H9 (cell line): ENCODE measurements around the gene TOP3B. TPM values are rescaled to one million over a fixed set of nuclear protein-coding genes. Genes with fewer than 3 reads are reported as not detected.

ENCODE experiments used
- DNase-seq: peaks from one replicate; pipeline ENCODE4 v3.0.0-alpha.2; 2017
- H2AFZ ChIP-seq: one replicate; pipeline ENCODE4 v1.6.1; 2013; ENCODE audit warnings: mild to moderate bottlenecking, low read length, control low read depth, moderate library complexity
- H2AK5ac ChIP-seq: 2 replicates; pipeline ENCODE4 v1.6.1; 2013; ENCODE audit warnings: low read length, control low read depth, mixed read lengths; ENCODE audit not compliant: insufficient read length
- H2BK120ac ChIP-seq: one replicate; pipeline ENCODE4 v1.6.1; 2013; ENCODE audit warnings: low read depth, mild to moderate bottlenecking, low read length, control low read depth, inconsistent platforms; ENCODE audit not compliant: poor library complexity, severe bottlenecking
- H2BK12ac ChIP-seq: 2 replicates; pipeline ENCODE4 v1.6.1; 2013; ENCODE audit warnings: low read length, control low read depth, mixed read lengths, low read depth; ENCODE audit not compliant: insufficient read length
- H2BK15ac ChIP-seq: 2 replicates; pipeline ENCODE4 v1.6.1; 2013; ENCODE audit warnings: low read depth, low read length, control low read depth
- H2BK20ac ChIP-seq: one replicate; pipeline ENCODE4 v1.6.1; 2013; ENCODE audit warnings: low read depth, mild to moderate bottlenecking, low read length, control low read depth, inconsistent platforms; ENCODE audit not compliant: poor library complexity, severe bottlenecking
- H2BK5ac ChIP-seq: 2 replicates; pipeline ENCODE4 v1.6.1; 2013; ENCODE audit warnings: low read length, control low read depth, mixed read lengths; ENCODE audit not compliant: insufficient read length
- H3K14ac ChIP-seq: 2 replicates; pipeline ENCODE4 v1.6.1; 2013; ENCODE audit warnings: low read length, control low read depth; ENCODE audit not compliant: insufficient read depth
- H3K18ac ChIP-seq: 2 replicates; pipeline ENCODE4 v1.6.1; 2013; ENCODE audit warnings: low read depth, mild to moderate bottlenecking, mixed read lengths, low read length, control low read depth; ENCODE audit not compliant: insufficient read length
- H3K23ac ChIP-seq: 2 replicates; pipeline ENCODE4 v1.6.1; 2013; ENCODE audit warnings: low read length, control low read depth, mixed read lengths, low read depth; ENCODE audit not compliant: insufficient read length
- H3K23me2 ChIP-seq: 2 replicates; pipeline ENCODE4 v1.6.1; 2013; ENCODE audit warnings: low read depth, mild to moderate bottlenecking, mixed read lengths, low read length, control low read depth; ENCODE audit not compliant: insufficient read length, poor library complexity, severe bottlenecking
- H3K27ac ChIP-seq: 2 replicates; pipeline ENCODE4 v1.5.1; 2013; ENCODE audit warnings: low read length, control low read depth, mixed read lengths, low read depth; ENCODE audit not compliant: insufficient read length
- H3K27me3 ChIP-seq: 2 replicates; pipeline ENCODE4 v1.6.1; 2013; ENCODE audit warnings: low read length, control low read depth, inconsistent platforms; ENCODE audit not compliant: insufficient read depth
- H3K4ac ChIP-seq: 2 replicates; pipeline ENCODE4 v1.6.1; 2013; ENCODE audit warnings: low read depth, mild to moderate bottlenecking, control low read depth, inconsistent platforms, low read length, moderate library complexity
- H3K4me1 ChIP-seq: 2 replicates; pipeline ENCODE4 v1.6.1; 2013; ENCODE audit warnings: low read length, control low read depth, inconsistent platforms; ENCODE audit not compliant: insufficient read depth
- H3K4me2 ChIP-seq: 2 replicates; pipeline ENCODE4 v1.6.1; 2013; ENCODE audit warnings: low read length, control low read depth, mixed read lengths; ENCODE audit not compliant: insufficient read length, insufficient read depth
- H3K56ac ChIP-seq: 2 replicates; pipeline ENCODE4 v1.6.1; 2013; ENCODE audit warnings: low read depth, mild to moderate bottlenecking, mixed read lengths, low read length, control low read depth; ENCODE audit not compliant: insufficient read length
- H3K79me1 ChIP-seq: 2 replicates; pipeline ENCODE4 v1.6.1; 2013; ENCODE audit warnings: low read depth, mild to moderate bottlenecking, moderate library complexity, low read length, control low read depth, inconsistent platforms; ENCODE audit not compliant: insufficient read depth, poor library complexity, severe bottlenecking
- H3K79me2 ChIP-seq: 2 replicates; pipeline ENCODE4 v1.6.1; 2013; ENCODE audit warnings: low read length, control low read depth, inconsistent platforms; ENCODE audit not compliant: insufficient read depth
- H3K9ac ChIP-seq: 2 replicates; pipeline ENCODE4 v1.6.1; 2013; ENCODE audit warnings: low read length, control low read depth, mixed read lengths; ENCODE audit not compliant: insufficient read length; ENCODE audit errors: extremely low read depth
- H3K9me3 ChIP-seq: one replicate; pipeline ENCODE4 v1.6.1; 2013; ENCODE audit warnings: low read depth, low read length, inconsistent platforms; ENCODE audit not compliant: control insufficient read depth
- H3T11ph ChIP-seq: one replicate; pipeline ENCODE4 v1.6.1; 2013; ENCODE audit warnings: mild to moderate bottlenecking, low read length, control low read depth, inconsistent platforms
- H4K20me1 ChIP-seq: one replicate; pipeline ENCODE4 v1.6.1; 2013; ENCODE audit not compliant: control insufficient read depth, insufficient read length, insufficient read depth
- H4K5ac ChIP-seq: 2 replicates; pipeline ENCODE4 v1.6.1; 2013; ENCODE audit warnings: low read depth, mild to moderate bottlenecking, mixed read lengths, low read length, control low read depth; ENCODE audit not compliant: insufficient read length
- H4K8ac ChIP-seq: replicated peaks from 2 replicates; pipeline ENCODE4 v1.6.1; 2013; ENCODE audit warnings: low read length, control low read depth, mixed read lengths, low read depth; ENCODE audit not compliant: insufficient read length
- H4K91ac ChIP-seq: 2 replicates; pipeline ENCODE4 v1.6.1; 2013; ENCODE audit warnings: low read depth, mild to moderate bottlenecking, moderate library complexity, mixed read lengths, low read length, control low read depth; ENCODE audit not compliant: insufficient read length
- H3K27ac Mint-ChIP-seq, 3 experiments: 2 replicates in 2 of 3; 3 replicates in 1 of 3; pipeline ENCODE4 v1.8.0; 2020 to 2021; ENCODE audit warnings: mixed read lengths in 3 of 3, mild to moderate bottlenecking in 1 of 3, moderate library complexity in 1 of 3
- H3K27me3 Mint-ChIP-seq: 2 replicates; pipeline ENCODE4 v1.8.0; 2021; ENCODE audit warnings: low read depth, mild to moderate bottlenecking, moderate library complexity, mixed read lengths
- H3K36me3 Mint-ChIP-seq, 3 experiments: 2 replicates in 2 of 3; 3 replicates in 1 of 3; pipeline ENCODE4 v1.8.0; 2020 to 2021; ENCODE audit warnings: low read depth in 3 of 3, mixed read lengths in 3 of 3; ENCODE audit not compliant: insufficient read depth in 1 of 3
- H3K4me1 Mint-ChIP-seq, 2 experiments: 2 replicates each; pipeline ENCODE4 v1.8.0; 2020; ENCODE audit warnings: mixed read lengths in 2 of 2
- H3K4me3 Mint-ChIP-seq, 2 experiments: 2 replicates in 1 of 2; 3 replicates in 1 of 2; pipeline ENCODE4 v1.8.0; 2020 to 2021; ENCODE audit warnings: mild to moderate bottlenecking in 2 of 2, mixed read lengths in 2 of 2, moderate library complexity in 1 of 2
- H3K9me3 Mint-ChIP-seq, 2 experiments: 2 replicates in 1 of 2; 3 replicates in 1 of 2; pipeline ENCODE4 v1.8.0; 2020; ENCODE audit warnings: mild to moderate bottlenecking in 2 of 2, mixed read lengths in 2 of 2, moderate library complexity in 1 of 2
- WGBS: extraction: QIAGEN DNeasy Blood & Tissue Kit; methylation state at CpG from one replicate; pipeline ENCODE4 v1.1.7; 2013; ENCODE audit warnings: missing lambda C conversion rate, low lambda C conversion rate, mixed read lengths; ENCODE audit not compliant: insufficient read length; ENCODE audit errors: extremely low coverage; 5-methylcytosine and 5-hydroxymethylcytosine counted together
- total RNA-seq: library from RNA; stranded (reverse); gene quantifications from 2 replicates; pipeline ENCODE4 v1.2.1, GENCODE V29; 2021
- TF ChIP-seq, protein P1 (sequence below): fragments of 200-600 bp; sonication (generic); conservative IDR thresholded peaks from 3 replicates; pipeline ENCODE4 v1.8.0; 2021; ENCODE audit warnings: antibody characterized with exemption, mild to moderate bottlenecking

The TOP3B gene
- total RNA-seq, 1 experiment from 2014 or later: 55.2 TPM

GRCh38 chr22:21948824-21949568 is 33.6 kb downstream of the TOP3B start:
- no peak overlapping the region for H3K9ac ChIP-seq
- no peak overlapping the region for H3K4me2 ChIP-seq
- H3K4ac ChIP-seq: no peak overlapping the region
- H4K8ac ChIP-seq: no peak overlapping the region
- TF ChIP-seq, protein P1, sequence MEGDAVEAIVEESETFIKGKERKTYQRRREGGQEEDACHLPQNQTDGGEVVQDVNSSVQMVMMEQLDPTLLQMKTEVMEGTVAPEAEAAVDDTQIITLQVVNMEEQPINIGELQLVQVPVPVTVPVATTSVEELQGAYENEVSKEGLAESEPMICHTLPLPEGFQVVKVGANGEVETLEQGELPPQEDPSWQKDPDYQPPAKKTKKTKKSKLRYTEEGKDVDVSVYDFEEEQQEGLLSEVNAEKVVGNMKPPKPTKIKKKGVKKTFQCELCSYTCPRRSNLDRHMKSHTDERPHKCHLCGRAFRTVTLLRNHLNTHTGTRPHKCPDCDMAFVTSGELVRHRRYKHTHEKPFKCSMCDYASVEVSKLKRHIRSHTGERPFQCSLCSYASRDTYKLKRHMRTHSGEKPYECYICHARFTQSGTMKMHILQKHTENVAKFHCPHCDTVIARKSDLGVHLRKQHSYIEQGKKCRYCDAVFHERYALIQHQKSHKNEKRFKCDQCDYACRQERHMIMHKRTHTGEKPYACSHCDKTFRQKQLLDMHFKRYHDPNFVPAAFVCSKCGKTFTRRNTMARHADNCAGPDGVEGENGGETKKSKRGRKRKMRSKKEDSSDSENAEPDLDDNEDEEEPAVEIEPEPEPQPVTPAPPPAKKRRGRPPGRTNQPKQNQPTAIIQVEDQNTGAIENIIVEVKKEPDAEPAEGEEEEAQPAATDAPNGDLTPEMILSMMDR: no peak
- peaks cover 3% of the 10 kb centered on the region for H3K23me2 ChIP-seq
- Mint-ChIP-seq H3K4me1 (peaks cover 15 to 27% of the 10 kb centered on the region in 2 experiments), H3K4me3 (no peak overlapping the region), H3K36me3 (peaks cover 6 to 16% (median 12%) of the 10 kb centered on the region in 3 experiments), H3K27me3 (peaks cover 26% of the 10 kb centered on the region), H3K9me3 (peaks cover 0 to 4% of the 10 kb centered on the region in 2 experiments; a peak in 3 of 5 replicates), H3K27ac (peak overlapping the region in 1 of 3 experiments; percentile 84; a peak in 1 of 7 replicates)
- no peaks in the 10 kb centered on the region for H4K20me1 ChIP-seq
- H2BK120ac ChIP-seq: no peak overlapping the region
- H2BK15ac ChIP-seq: no peak overlapping the region
- no peaks in the 10 kb centered on the region for H3K79me1 ChIP-seq
- H2BK20ac ChIP-seq: no peak overlapping the region
- H3K4me1 ChIP-seq: peaks cover 2% of the 10 kb centered on the region; the same call in 1 of the 2 replicates
- no peak overlapping the region for H2BK12ac ChIP-seq
- no peaks in the 10 kb centered on the region for H3K79me2 ChIP-seq
- no peak overlapping the region for H3K23ac ChIP-seq
- H3T11ph ChIP-seq: no peak overlapping the region
- H4K5ac ChIP-seq: no peak overlapping the region
- no peak overlapping the region for H3K18ac ChIP-seq
- WGBS: no CpG with 5 or more reads among the region's 7 CpGs
- no peak overlapping the region for H4K91ac ChIP-seq
- H3K9me3 ChIP-seq: no peaks in the 10 kb centered on the region
- no peak overlapping the region for H2BK5ac ChIP-seq
- H2AFZ ChIP-seq: no peak overlapping the region
- no peak overlapping the region for H2AK5ac ChIP-seq
- no peak overlapping the region for H3K56ac ChIP-seq
- H3K27ac ChIP-seq: no peak overlapping the region
- DNase-seq: no peak
- no peaks in the 10 kb centered on the region; the same call in 1 of the 2 replicates for H3K27me3 ChIP-seq
- no peak overlapping the region for H3K14ac ChIP-seq
